GM19463 (cell line): ENCODE results near the gene CA11.

Experiments
- ATAC-seq: cut with Tn5 transposase; IDR thresholded peaks from one replicate; pipeline ENCODE4 v1.9.1; 2021; ENCODE audit warnings: mild to moderate bottlenecking, moderate library complexity; ENCODE audit not compliant: unreplicated experiment

The CA11 gene

GRCh38 chr19:48630296-48631063 is 15.5 kb downstream of the CA11 start:
- ATAC-seq = no peak

- no peak for ATAC-seq
These were observed 16.2 kb downstream of the CA11 start for GRCh38 chr19:48629599-48630295.

- ATAC-seq = no peak
These were observed 16.7 kb downstream of the CA11 start for GRCh38 chr19:48629297-48629598.

GRCh38 chr19:48628486-48629296 is 17.3 kb downstream of the CA11 start:
- ATAC-seq = no peak

- ATAC-seq = no peak
These were observed 18.1 kb downstream of the CA11 start for GRCh38 chr19:48627865-48628314.

GRCh38 chr19:48627201-48627864 is 18.7 kb downstream of the CA11 start:
- ATAC-seq = no peak

- no peak for ATAC-seq
These were observed 20.1 kb downstream of the CA11 start for GRCh38 chr19:48625891-48626327.

- no peak for ATAC-seq
These were observed 20.9 kb downstream of the CA11 start for GRCh38 chr19:48624791-48625723.

GRCh38 chr19:48624067-48624594 is 21.9 kb downstream of the CA11 start:
- ATAC-seq = peak; percentile 64

- ATAC-seq = no peak
These were observed 22.4 kb downstream of the CA11 start for GRCh38 chr19:48623556-48624066.

GRCh38 chr19:48619692-48620585 is 26.0 kb downstream of the CA11 start:
- no peak for ATAC-seq

GRCh38 chr19:48618916-48619691 is 26.9 kb downstream of the CA11 start, which contains the start of the genes RPL18 and SPHK2:
RPL18 (minus strand) TSS chr19:48619178; CDS start chr19:48619143, 35 bp downstream.
SPHK2 (plus strand) TSS chr19:48619506; CDS start chr19:48620515, 1,009 bp downstream.
- ATAC-seq = peak; percentile 82

- no peak for ATAC-seq
These were observed 27.6 kb downstream of the CA11 start for GRCh38 chr19:48618278-48618915.

GRCh38 chr19:48617146-48617937 is 28.6 kb downstream of the CA11 start:
- ATAC-seq = no peak

GRCh38 chr19:48616491-48617056 is 29.4 kb downstream of the CA11 start:
- ATAC-seq = no peak

- no peak for ATAC-seq
These were observed 29.9 kb downstream of the CA11 start for GRCh38 chr19:48616041-48616436.
